ENCODE data around the gene DCTD. TPM values are rescaled to one million over a fixed set of nuclear protein-coding genes. Genes with fewer than 3 reads are reported as not detected.

DCTD gene
- total RNA-seq, 6 donors from 2014 or later = 31.2 to 96.4 (median 70.7) TPM

- no peak for ATAC-seq (ENCODE audit: low FRiP score in 2 of 2)
- no peak overlapping the region for H3K4me3 ChIP-seq
- TF ChIP-seq CTCF (IDR thresholded peaks at IDR 0.05) (no peak), POLR2AphosphoS5 (IDR thresholded peaks at IDR 0.05) (no peak), EP300 (IDR thresholded peaks at IDR 0.05) (no peak), POLR2A (IDR thresholded peaks at IDR 0.05) (no peak)
- H3K27ac ChIP-seq = no peak overlapping the region
- 72 to 77% methylated on average over 12 of the region's 12 CpGs for WGBS, 2 donors
- no peaks in the 10 kb centered on the region for H3K27me3 ChIP-seq
- H3K36me3 ChIP-seq = peaks cover 0 to 10% (median 1%) of the 10 kb centered on the region in 4 donors
- H3K9me3 ChIP-seq = no peaks in the 10 kb centered on the region
- no peaks in the 10 kb centered on the region for H3K4me1 ChIP-seq
- no peak for DNase-seq
These were observed 42.9 kb downstream of the DCTD start for GRCh38 chr4:182874304-182874751.

DNA sequence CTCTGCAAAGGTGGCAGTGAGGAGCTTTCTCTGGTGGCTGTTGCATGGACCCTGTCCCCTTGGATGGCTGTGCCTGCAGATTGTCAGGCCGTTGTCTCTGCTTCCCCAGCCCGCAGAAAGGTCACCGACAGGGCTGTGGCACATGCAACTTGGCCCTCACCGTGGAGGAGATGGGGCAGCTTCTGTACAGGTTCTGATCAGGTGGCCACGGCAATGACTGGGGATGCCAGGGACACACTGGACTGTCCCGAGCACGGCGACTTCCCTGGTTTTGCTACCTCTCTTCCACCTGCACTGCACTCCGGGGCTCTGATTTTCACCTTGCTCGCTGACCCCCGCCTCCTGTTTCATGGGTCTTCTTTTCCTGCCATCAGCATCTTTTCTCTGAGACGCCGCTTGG, 43.5 kb downstream of the DCTD start:
- Histone ChIP-seq H3K9me3 (no peaks in the 10 kb centered on the region), H3K27me3 (no peaks in the 10 kb centered on the region), H3K36me3 (peaks cover 0 to 10% (median 1%) of the 10 kb centered on the region in 4 donors), H3K27ac (no peak overlapping the region), H3K4me3 (no peak overlapping the region), H3K4me1 (no peaks in the 10 kb centered on the region)
- DNase-seq (peak in 1 of 2 donors; percentile 15), ATAC-seq (ENCODE audit: low FRiP score in 2 of 2) (no peak)
- TF ChIP-seq CTCF (IDR thresholded peaks at IDR 0.05) = no peak
- TF ChIP-seq POLR2AphosphoS5 (IDR thresholded peaks at IDR 0.05) = no peak
- TF ChIP-seq POLR2A (IDR thresholded peaks at IDR 0.05) = no peak
- no peak for TF ChIP-seq EP300 (IDR thresholded peaks at IDR 0.05)
- WGBS, 2 donors = 95 to 100% methylated on average over 8 to 11 of the region's 13 CpGs

- no peaks in the 10 kb centered on the region for H3K4me1 ChIP-seq
- TF ChIP-seq CTCF (IDR thresholded peaks at IDR 0.05) = no peak
- no peak for TF ChIP-seq POLR2AphosphoS5 (IDR thresholded peaks at IDR 0.05)
- no peak for TF ChIP-seq EP300 (IDR thresholded peaks at IDR 0.05)
- TF ChIP-seq POLR2A (IDR thresholded peaks at IDR 0.05) = no peak
- peaks cover 0 to 10% (median 1%) of the 10 kb centered on the region in 4 donors for H3K36me3 ChIP-seq
- ATAC-seq (ENCODE audit: low FRiP score in 2 of 2) (no peak), DNase-seq (peak in 1 of 2 donors; percentile 6)
- no peak overlapping the region for H3K27ac ChIP-seq
- H3K4me3 ChIP-seq = no peak overlapping the region
- H3K27me3 ChIP-seq = no peaks in the 10 kb centered on the region
- no peaks in the 10 kb centered on the region for H3K9me3 ChIP-seq
- WGBS, 2 donors = 91 to 96% methylated on average over 15 of the region's 15 CpGs
These were observed 43.9 kb downstream of the DCTD start for GRCh38 chr4:182873289-182873688.

GRCh38 chr4:182872886-182873285, 44.3 kb downstream of the DCTD start:
- H3K9me3 ChIP-seq = no peaks in the 10 kb centered on the region
- TF ChIP-seq EP300 (IDR thresholded peaks at IDR 0.05) (no peak), POLR2A (IDR thresholded peaks at IDR 0.05) (no peak), CTCF (IDR thresholded peaks at IDR 0.05) (no peak), POLR2AphosphoS5 (IDR thresholded peaks at IDR 0.05) (no peak)
- H3K4me3 ChIP-seq = no peak overlapping the region
- H3K36me3 ChIP-seq = peaks cover 0 to 10% (median 1%) of the 10 kb centered on the region in 4 donors
- DNase-seq (peak in 1 of 2 donors; percentile 12), ATAC-seq (ENCODE audit: low FRiP score in 2 of 2) (no peak)
- no peaks in the 10 kb centered on the region for H3K4me1 ChIP-seq
- no peak overlapping the region for H3K27ac ChIP-seq
- 96 to 98% methylated on average over 13 of the region's 13 CpGs for WGBS, 2 donors
- no peaks in the 10 kb centered on the region for H3K27me3 ChIP-seq

- WGBS, 2 donors = 78 to 83% methylated on average over 9 of the region's 9 CpGs
- DNase-seq = no peak
- no peak for ATAC-seq (ENCODE audit: low FRiP score in 2 of 2)
- Histone ChIP-seq H3K27ac (no peak overlapping the region), H3K27me3 (no peaks in the 10 kb centered on the region), H3K4me1 (no peaks in the 10 kb centered on the region), H3K9me3 (no peaks in the 10 kb centered on the region), H3K36me3 (peaks cover 0 to 8% (median 1%) of the 10 kb centered on the region in 4 donors), H3K4me3 (no peak overlapping the region)
- no peak for TF ChIP-seq POLR2AphosphoS5 (IDR thresholded peaks at IDR 0.05)
These were observed 45.6 kb downstream of the DCTD start for GRCh38 chr4:182871616-182872015.
